HepG2 (cell line): ENCODE measurements around the gene PMVK. TPM values are rescaled to one million over a fixed set of nuclear protein-coding genes. Genes with fewer than 3 reads are reported as not detected.

Experiments
- ARID2 ChIP-seq: sonication (generic); formaldehyde crosslinking; IDR thresholded peaks from 2 replicates; pipeline ENCODE4 v1.8.1; 2022; ENCODE audit warnings: mild to moderate bottlenecking, missing genetic modification reagents, borderline replicate concordance
- ELF3 ChIP-seq: IDR thresholded peaks from 2 replicates; pipeline ENCODE4 v1.6.1; 2016; ENCODE audit warnings: missing genetic modification reagents, missing compliant biosample characterization
- HMG20A ChIP-seq: IDR thresholded peaks from 2 replicates; pipeline ENCODE4 v1.6.1; 2016; ENCODE audit warnings: borderline replicate concordance
- IKZF4 ChIP-seq: sonication (generic); formaldehyde crosslinking; IDR thresholded peaks from 2 replicates; pipeline ENCODE4 v1.5.1; 2020; ENCODE audit warnings: borderline replicate concordance, mild to moderate bottlenecking, low read depth, missing genetic modification reagents; ENCODE audit errors: not compliant biosample characterization
- KMT2B ChIP-seq: IDR thresholded peaks from 2 replicates; pipeline ENCODE4 v1.6.1; 2016; ENCODE audit warnings: missing genetic modification reagents, missing compliant biosample characterization
- TEAD3 ChIP-seq: optimal IDR thresholded peaks from 2 replicates; pipeline ENCODE3; 2016; ENCODE audit warnings: borderline replicate concordance
- ZMAT3 ChIP-seq: sonication (generic); formaldehyde crosslinking; conservative IDR thresholded peaks from 2 replicates; pipeline ENCODE4 v1.7.0; 2021; ENCODE audit warnings: missing genetic modification reagents
- ZNF121 ChIP-seq: sonication (generic); formaldehyde crosslinking; IDR thresholded peaks from 2 replicates; pipeline ENCODE4 v1.5.0; 2020; ENCODE audit warnings: mild to moderate bottlenecking, missing genetic modification reagents
- ZNF552 ChIP-seq: sonication (generic); formaldehyde crosslinking; IDR thresholded peaks from 2 replicates; pipeline ENCODE4 v1.9.0; 2022; ENCODE audit warnings: missing genetic modification reagents, mild to moderate bottlenecking, borderline replicate concordance
- ZNF567 ChIP-seq: sonication (generic); formaldehyde crosslinking; IDR thresholded peaks from 2 replicates; pipeline ENCODE4 v1.8.1; 2023; ENCODE audit warnings: mild to moderate bottlenecking, missing genetic modification reagents, borderline replicate concordance
- ZNF660 ChIP-seq: sonication (generic); formaldehyde crosslinking; IDR thresholded peaks from 2 replicates; pipeline ENCODE4 v1.5.1; 2020; ENCODE audit warnings: mild to moderate bottlenecking, low read depth, missing genetic modification reagents, borderline replicate concordance
- ZSCAN29 ChIP-seq: sonication (generic); formaldehyde crosslinking; conservative IDR thresholded peaks from 2 replicates; pipeline ENCODE4 v1.4.0; 2020; ENCODE audit warnings: mild to moderate bottlenecking, missing genetic modification reagents
- polyA plus RNA-seq, 8 experiments: library from polyadenylated mRNA; depleted of rRNA in 3 of 8; stranded (reverse) in 7 of 8; unstranded in 1 of 8; fragments of >200 nt; fragmentation: Illumina TruSeq in 4 of 8; extraction: Trizol in 4 of 8; gene quantifications; 2 replicates each; pipeline versions ENCODE4 v1.2.1 to v1.2.3, GENCODE V29; 2011 to 2016; ENCODE audit warnings: low read depth in 4 of 8, missing spikeins in 1 of 8, mixed read lengths in 1 of 8; ENCODE audit not compliant: insufficient read depth in 1 of 8
- total RNA-seq, 5 experiments: library from RNA; depleted of rRNA; stranded (reverse); fragments of >200 nt; fragmentation: Illumina TruSeq; extraction: Trizol; gene quantifications; 2 replicates each; pipeline ENCODE4 v1.2.3, GENCODE V29; 2016; ENCODE audit warnings: low read depth in 1 of 5
- TF ChIP-seq, protein P1 (sequence below): IDR thresholded peaks from 2 replicates; pipeline ENCODE4 v1.6.1; 2016; ENCODE audit warnings: control low read depth
- TF ChIP-seq, protein P2 (sequence below): IDR thresholded peaks from 2 replicates; pipeline ENCODE4 v1.6.1; 2012; ENCODE audit warnings: inconsistent platforms
- TF ChIP-seq, protein P3 (sequence below): sonication (generic); formaldehyde crosslinking; IDR thresholded peaks from 2 replicates; pipeline ENCODE4 v1.4.0; 2020; ENCODE audit warnings: missing genetic modification reagents
- TF ChIP-seq, protein P4 (sequence below): IDR thresholded peaks from 2 replicates; pipeline ENCODE4 v1.6.1; 2016; ENCODE audit warnings: mild to moderate bottlenecking
- TF ChIP-seq, protein P5 (sequence below): sonication (generic); formaldehyde crosslinking; IDR thresholded peaks from 2 replicates; pipeline ENCODE4 v1.4.0; 2020; ENCODE audit warnings: missing genetic modification reagents, borderline replicate concordance
- TF ChIP-seq, protein P6 (sequence below): sonication (generic); formaldehyde crosslinking; IDR thresholded peaks from 2 replicates; pipeline ENCODE4 v1.9.0; 2021; ENCODE audit warnings: missing genetic modification reagents, borderline replicate concordance

PMVK gene
- total and polyA plus RNA-seq, 2 of the 13 experiments (the other 11 are each of a cell fraction or from before 2014, with no cell fraction given) = 3.9 to 12.6 TPM

DNA sequence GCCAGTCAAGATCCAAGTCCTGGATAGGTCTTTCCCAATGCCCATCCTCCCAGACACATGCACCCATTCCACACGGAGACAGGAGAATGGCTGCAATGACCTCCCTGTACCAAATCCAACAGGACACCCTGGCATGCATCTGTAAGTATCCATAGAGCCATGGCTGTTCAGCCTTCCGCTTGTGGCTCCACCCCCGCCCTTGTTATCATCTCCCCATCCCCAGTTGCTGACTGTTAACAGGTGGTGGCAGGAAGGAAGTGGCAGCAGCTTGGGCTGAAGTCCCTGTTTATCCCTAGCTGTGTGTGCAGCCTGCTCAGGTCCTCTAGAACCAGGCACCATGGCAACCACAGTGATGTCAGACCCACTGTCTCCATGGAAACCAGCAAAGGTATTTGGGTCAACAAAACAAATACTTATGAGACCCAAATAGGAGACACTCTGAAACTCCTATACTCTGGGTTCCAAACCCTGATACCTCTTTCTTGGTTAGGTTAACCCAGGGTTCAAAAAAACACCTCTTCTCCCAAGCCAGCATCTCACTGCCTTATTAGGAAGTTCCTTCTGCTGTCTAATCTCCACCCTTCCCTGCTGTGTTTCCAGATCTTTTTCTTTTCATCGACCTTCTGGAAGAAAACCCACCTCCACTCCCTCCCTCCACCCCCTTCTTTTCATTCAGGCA is 18.7 kb upstream of the PMVK start (continued):
- TF ChIP-seq, protein P1, sequence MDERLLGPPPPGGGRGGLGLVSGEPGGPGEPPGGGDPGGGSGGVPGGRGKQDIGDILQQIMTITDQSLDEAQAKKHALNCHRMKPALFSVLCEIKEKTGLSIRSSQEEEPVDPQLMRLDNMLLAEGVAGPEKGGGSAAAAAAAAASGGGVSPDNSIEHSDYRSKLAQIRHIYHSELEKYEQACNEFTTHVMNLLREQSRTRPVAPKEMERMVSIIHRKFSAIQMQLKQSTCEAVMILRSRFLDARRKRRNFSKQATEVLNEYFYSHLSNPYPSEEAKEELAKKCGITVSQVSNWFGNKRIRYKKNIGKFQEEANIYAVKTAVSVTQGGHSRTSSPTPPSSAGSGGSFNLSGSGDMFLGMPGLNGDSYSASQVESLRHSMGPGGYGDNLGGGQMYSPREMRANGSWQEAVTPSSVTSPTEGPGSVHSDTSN = no peak
- no peak for TF ChIP-seq HMG20A
- no peak for TF ChIP-seq ZNF567 (CRISPR knock-in tag)
- TF ChIP-seq, protein P2, sequence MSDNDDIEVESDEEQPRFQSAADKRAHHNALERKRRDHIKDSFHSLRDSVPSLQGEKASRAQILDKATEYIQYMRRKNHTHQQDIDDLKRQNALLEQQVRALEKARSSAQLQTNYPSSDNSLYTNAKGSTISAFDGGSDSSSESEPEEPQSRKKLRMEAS = no peak
- no peak for TF ChIP-seq ZSCAN29
- TF ChIP-seq, protein P3, sequence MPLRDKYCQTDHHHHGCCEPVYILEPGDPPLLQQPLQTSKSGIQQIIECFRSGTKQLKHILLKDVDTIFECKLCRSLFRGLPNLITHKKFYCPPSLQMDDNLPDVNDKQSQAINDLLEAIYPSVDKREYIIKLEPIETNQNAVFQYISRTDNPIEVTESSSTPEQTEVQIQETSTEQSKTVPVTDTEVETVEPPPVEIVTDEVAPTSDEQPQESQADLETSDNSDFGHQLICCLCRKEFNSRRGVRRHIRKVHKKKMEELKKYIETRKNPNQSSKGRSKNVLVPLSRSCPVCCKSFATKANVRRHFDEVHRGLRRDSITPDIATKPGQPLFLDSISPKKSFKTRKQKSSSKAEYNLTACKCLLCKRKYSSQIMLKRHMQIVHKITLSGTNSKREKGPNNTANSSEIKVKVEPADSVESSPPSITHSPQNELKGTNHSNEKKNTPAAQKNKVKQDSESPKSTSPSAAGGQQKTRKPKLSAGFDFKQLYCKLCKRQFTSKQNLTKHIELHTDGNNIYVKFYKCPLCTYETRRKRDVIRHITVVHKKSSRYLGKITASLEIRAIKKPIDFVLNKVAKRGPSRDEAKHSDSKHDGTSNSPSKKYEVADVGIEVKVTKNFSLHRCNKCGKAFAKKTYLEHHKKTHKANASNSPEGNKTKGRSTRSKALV (CRISPR knock-in tag) = no peak
- TF ChIP-seq ZNF552 (CRISPR knock-in tag) = no peak
- TF ChIP-seq, protein P4, sequence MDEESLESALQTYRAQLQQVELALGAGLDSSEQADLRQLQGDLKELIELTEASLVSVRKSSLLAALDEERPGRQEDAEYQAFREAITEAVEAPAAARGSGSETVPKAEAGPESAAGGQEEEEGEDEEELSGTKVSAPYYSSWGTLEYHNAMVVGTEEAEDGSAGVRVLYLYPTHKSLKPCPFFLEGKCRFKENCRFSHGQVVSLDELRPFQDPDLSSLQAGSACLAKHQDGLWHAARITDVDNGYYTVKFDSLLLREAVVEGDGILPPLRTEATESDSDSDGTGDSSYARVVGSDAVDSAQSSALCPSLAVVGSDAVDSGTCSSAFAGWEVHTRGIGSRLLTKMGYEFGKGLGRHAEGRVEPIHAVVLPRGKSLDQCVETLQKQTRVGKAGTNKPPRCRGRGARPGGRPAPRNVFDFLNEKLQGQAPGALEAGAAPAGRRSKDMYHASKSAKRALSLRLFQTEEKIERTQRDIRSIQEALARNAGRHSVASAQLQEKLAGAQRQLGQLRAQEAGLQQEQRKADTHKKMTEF = no peak
- TF ChIP-seq TEAD3 (CRISPR knock-in tag) = peak; percentile 42
- TF ChIP-seq ZNF660 = no peak
- TF ChIP-seq, protein P5, sequence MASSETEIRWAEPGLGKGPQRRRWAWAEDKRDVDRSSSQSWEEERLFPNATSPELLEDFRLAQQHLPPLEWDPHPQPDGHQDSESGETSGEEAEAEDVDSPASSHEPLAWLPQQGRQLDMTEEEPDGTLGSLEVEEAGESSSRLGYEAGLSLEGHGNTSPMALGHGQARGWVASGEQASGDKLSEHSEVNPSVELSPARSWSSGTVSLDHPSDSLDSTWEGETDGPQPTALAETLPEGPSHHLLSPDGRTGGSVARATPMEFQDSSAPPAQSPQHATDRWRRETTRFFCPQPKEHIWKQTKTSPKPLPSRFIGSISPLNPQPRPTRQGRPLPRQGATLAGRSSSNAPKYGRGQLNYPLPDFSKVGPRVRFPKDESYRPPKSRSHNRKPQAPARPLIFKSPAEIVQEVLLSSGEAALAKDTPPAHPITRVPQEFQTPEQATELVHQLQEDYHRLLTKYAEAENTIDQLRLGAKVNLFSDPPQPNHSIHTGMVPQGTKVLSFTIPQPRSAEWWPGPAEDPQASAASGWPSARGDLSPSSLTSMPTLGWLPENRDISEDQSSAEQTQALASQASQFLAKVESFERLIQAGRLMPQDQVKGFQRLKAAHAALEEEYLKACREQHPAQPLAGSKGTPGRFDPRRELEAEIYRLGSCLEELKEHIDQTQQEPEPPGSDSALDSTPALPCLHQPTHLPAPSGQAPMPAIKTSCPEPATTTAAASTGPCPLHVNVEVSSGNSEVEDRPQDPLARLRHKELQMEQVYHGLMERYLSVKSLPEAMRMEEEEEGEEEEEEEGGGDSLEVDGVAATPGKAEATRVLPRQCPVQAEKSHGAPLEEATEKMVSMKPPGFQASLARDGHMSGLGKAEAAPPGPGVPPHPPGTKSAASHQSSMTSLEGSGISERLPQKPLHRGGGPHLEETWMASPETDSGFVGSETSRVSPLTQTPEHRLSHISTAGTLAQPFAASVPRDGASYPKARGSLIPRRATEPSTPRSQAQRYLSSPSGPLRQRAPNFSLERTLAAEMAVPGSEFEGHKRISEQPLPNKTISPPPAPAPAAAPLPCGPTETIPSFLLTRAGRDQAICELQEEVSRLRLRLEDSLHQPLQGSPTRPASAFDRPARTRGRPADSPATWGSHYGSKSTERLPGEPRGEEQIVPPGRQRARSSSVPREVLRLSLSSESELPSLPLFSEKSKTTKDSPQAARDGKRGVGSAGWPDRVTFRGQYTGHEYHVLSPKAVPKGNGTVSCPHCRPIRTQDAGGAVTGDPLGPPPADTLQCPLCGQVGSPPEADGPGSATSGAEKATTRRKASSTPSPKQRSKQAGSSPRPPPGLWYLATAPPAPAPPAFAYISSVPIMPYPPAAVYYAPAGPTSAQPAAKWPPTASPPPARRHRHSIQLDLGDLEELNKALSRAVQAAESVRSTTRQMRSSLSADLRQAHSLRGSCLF (CRISPR knock-in tag) = no peak
- TF ChIP-seq ELF3 (CRISPR knock-in tag) = peak; percentile 62
- TF ChIP-seq, protein P6, sequence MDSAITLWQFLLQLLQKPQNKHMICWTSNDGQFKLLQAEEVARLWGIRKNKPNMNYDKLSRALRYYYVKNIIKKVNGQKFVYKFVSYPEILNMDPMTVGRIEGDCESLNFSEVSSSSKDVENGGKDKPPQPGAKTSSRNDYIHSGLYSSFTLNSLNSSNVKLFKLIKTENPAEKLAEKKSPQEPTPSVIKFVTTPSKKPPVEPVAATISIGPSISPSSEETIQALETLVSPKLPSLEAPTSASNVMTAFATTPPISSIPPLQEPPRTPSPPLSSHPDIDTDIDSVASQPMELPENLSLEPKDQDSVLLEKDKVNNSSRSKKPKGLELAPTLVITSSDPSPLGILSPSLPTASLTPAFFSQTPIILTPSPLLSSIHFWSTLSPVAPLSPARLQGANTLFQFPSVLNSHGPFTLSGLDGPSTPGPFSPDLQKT (CRISPR knock-in tag) = no peak
- no peak for TF ChIP-seq KMT2B
- TF ChIP-seq ARID2 (CRISPR knock-in tag) = no peak
- no peak for TF ChIP-seq IKZF4 (CRISPR knock-in tag)
- TF ChIP-seq ZNF121 (CRISPR knock-in tag) = no peak
- TF ChIP-seq ZMAT3 (CRISPR knock-in tag) = 0 out of 2 replicates have a peak, but pooled peaks have one; percentile 22
